HepG2 (cell line): ENCODE data around the gene KMT2A. TPM values are rescaled to one million over a fixed set of nuclear protein-coding genes. Genes with fewer than 3 reads are reported as not detected.
"Not testable (repeated sequence)": the region's sequence is repeated elsewhere in the genome, so short reads cannot be mapped to it uniquely, and the experiment has no call there.

Source experiments
- ATAC-seq: fragments of 200-7000 bp; cut with Tn5 transposase; 3 replicates; pipeline ENCODE4 v1.9.1; 2020; ENCODE audit warnings: mild to moderate bottlenecking, moderate library complexity
- BruUV-seq: library from RNA; stranded (reverse); fragments of 400-500 nt; replicated peaks from 2 replicates; lab custom pipeline; 2021; lab: Mats Ljungman, UMichigan
- CTCF ChIA-PET: fragments of 300-600 bp; formaldehyde crosslinking; extraction: SDS; loops from one replicate; lab custom pipeline; 2021; ENCODE audit warnings: low total read pairs, inconsistent platforms, low intra/inter-chr PET ratio; lab: Yijun Ruan, JAX
- POLR2A ChIA-PET: fragments of 350-600 bp; sonication (Branson Sonifier 250); formaldehyde crosslinking; loops from one replicate; lab custom pipeline; 2020; ENCODE audit warnings: antibody characterized with exemption, inconsistent platforms; lab: Yijun Ruan, JAX
- DNase-seq: peaks from one replicate; pipeline ENCODE4 v3.0.0-alpha.2; 2015; ENCODE audit warnings: low spot score
- FAIRE-seq: peaks from 3 replicates; lab custom pipeline; 2011; peaks lifted over from hg19 to GRCh38; lab: Jason Lieb, UNC
- H2AFZ ChIP-seq: one replicate; pipeline ENCODE4 v1.6.1; 2011; ENCODE audit warnings: low read length, inconsistent platforms
- H3K27ac ChIP-seq: fragments of 300-600 bp; 3 replicates; pipeline ENCODE4 v1.8.0; 2011; ENCODE audit warnings: mixed run types, mild to moderate bottlenecking, mixed read lengths, low read length, inconsistent platforms; ENCODE audit not compliant: insufficient read depth; ENCODE audit errors: extremely low read length
- H3K27me3 ChIP-seq, 2 experiments: fragments of 200-600 bp in 1 of 2; 2 replicates in 1 of 2; 3 replicates in 1 of 2; pipeline versions ENCODE4 v1.6.0 to v1.8.0; 2011; ENCODE audit warnings: low read length in 2 of 2, mild to moderate bottlenecking in 2 of 2, moderate library complexity in 2 of 2, inconsistent platforms in 1 of 2; ENCODE audit not compliant: insufficient read depth in 2 of 2, control insufficient read depth in 1 of 2
- H3K36me3 ChIP-seq, 2 experiments: fragments of 200-600 bp in 1 of 2; replicated peaks in 1 of 2; 2 replicates in 1 of 2; 3 replicates in 1 of 2; pipeline versions ENCODE4 v1.5.1 to v1.8.0; 2011; ENCODE audit warnings: low read length in 2 of 2, inconsistent platforms in 1 of 2; ENCODE audit not compliant: insufficient read depth in 2 of 2, control insufficient read depth in 1 of 2
- H3K4me1 ChIP-seq: 2 replicates; pipeline ENCODE4 v1.5.1; 2012; ENCODE audit warnings: low read length, inconsistent platforms; ENCODE audit not compliant: insufficient read depth
- H3K4me2 ChIP-seq: 2 replicates; pipeline ENCODE4 v1.6.0; 2011; ENCODE audit warnings: low read depth, low read length, inconsistent platforms
- H3K4me3 ChIP-seq, 3 experiments: fragments of 200-600 bp in 1 of 3; sonication (generic), shearing (Covaris generic) in 1 of 3; replicated peaks in 1 of 3; 2 replicates each; pipeline ENCODE4 v1.5.1; 2011 to 2016; ENCODE audit warnings: low read length in 3 of 3, inconsistent platforms in 2 of 3, low read depth in 2 of 3, mild to moderate bottlenecking in 2 of 3, control low read depth in 1 of 3, mixed read lengths in 1 of 3; ENCODE audit not compliant: insufficient read depth in 1 of 3
- H3K79me2 ChIP-seq: one replicate; pipeline ENCODE4 v1.6.1; 2011; ENCODE audit warnings: low read length, inconsistent platforms; ENCODE audit not compliant: insufficient read depth
- H3K9ac ChIP-seq: 2 replicates; pipeline ENCODE4 v1.6.0; 2011; ENCODE audit warnings: mild to moderate bottlenecking, low read depth, low read length, inconsistent platforms; ENCODE audit not compliant: insufficient read depth
- H3K9me3 ChIP-seq: 2 replicates; pipeline ENCODE4 v1.5.1; 2012; ENCODE audit warnings: mild to moderate bottlenecking, low read length
- H4K20me1 ChIP-seq: 2 replicates; pipeline ENCODE4 v1.6.0; 2011; ENCODE audit warnings: inconsistent platforms, mild to moderate bottlenecking, low read length, moderate library complexity; ENCODE audit not compliant: insufficient read depth
- ATF4 ChIP-seq, 2 experiments: fragments of 450-650 bp in 1 of 2; sonication (generic) in 1 of 2; formaldehyde crosslinking; IDR thresholded peaks; 2 replicates each; pipeline versions ENCODE4 v1.5.0 to v1.8.0; 2020 to 2022; ENCODE audit warnings: mild to moderate bottlenecking in 1 of 2, missing genetic modification reagents in 1 of 2
- ZBTB38 ChIP-seq: sonication (generic); formaldehyde crosslinking; IDR thresholded peaks from 2 replicates; pipeline ENCODE4 v1.5.1; 2020; ENCODE audit warnings: mild to moderate bottlenecking, missing genetic modification reagents
- ZMYM3 ChIP-seq: sonication (generic); formaldehyde crosslinking; IDR thresholded peaks from 2 replicates; pipeline ENCODE4 v1.5.1; 2020; ENCODE audit warnings: mild to moderate bottlenecking, missing genetic modification reagents
- ZNF350 ChIP-seq: sonication (generic); formaldehyde crosslinking; IDR thresholded peaks from 2 replicates; pipeline ENCODE4 v1.4.0; 2020; ENCODE audit warnings: mild to moderate bottlenecking, low read depth, missing genetic modification reagents, borderline replicate concordance
- ZNF460 ChIP-seq: sonication (generic); formaldehyde crosslinking; IDR thresholded peaks from 2 replicates; pipeline ENCODE4 v1.5.1; 2020; ENCODE audit warnings: missing genetic modification reagents, mild to moderate bottlenecking, borderline replicate concordance
- ZNF770 ChIP-seq: sonication (generic); formaldehyde crosslinking; IDR thresholded peaks from 2 replicates; pipeline ENCODE4 v1.5.0; 2020; ENCODE audit warnings: mild to moderate bottlenecking, missing genetic modification reagents
- ZNF816 ChIP-seq: sonication (generic); formaldehyde crosslinking; IDR thresholded peaks from 2 replicates; pipeline ENCODE4 v1.8.0; 2022; ENCODE audit warnings: missing genetic modification reagents, mild to moderate bottlenecking, borderline replicate concordance
- WGBS: methylation state at CpG from one replicate; pipeline ENCODE4 v1.1.6; 2017; ENCODE audit warnings: low lambda C conversion rate; 5-methylcytosine and 5-hydroxymethylcytosine counted together
- in situ Hi-C: cut with HindIII; loops from 2 replicates; pipeline ENCODE4 v1.10.0; 2017; ENCODE audit warnings: low pct_unique_long_range_greater_than_20kb; ENCODE audit not compliant: extremely low pct_ligation_motif_present
- intact Hi-C: fragments of 100-400 bp; cut with micrococcal nuclease; formaldehyde crosslinking; loops from one replicate; pipeline ENCODE4 v1.10.0; 2022; ENCODE audit not compliant: unreplicated experiment
- polyA plus RNA-seq, 8 experiments: library from polyadenylated mRNA; depleted of rRNA in 3 of 8; stranded (reverse) in 7 of 8; unstranded in 1 of 8; fragments of >200 nt; fragmentation: Illumina TruSeq in 4 of 8; extraction: Trizol in 4 of 8; gene quantifications; 2 replicates each; pipeline versions ENCODE4 v1.2.1 to v1.2.3, GENCODE V29; 2011 to 2016; ENCODE audit warnings: low read depth in 4 of 8, missing spikeins in 1 of 8, mixed read lengths in 1 of 8; ENCODE audit not compliant: insufficient read depth in 1 of 8
- total RNA-seq, 5 experiments: library from RNA; depleted of rRNA; stranded (reverse); fragments of >200 nt; fragmentation: Illumina TruSeq; extraction: Trizol; gene quantifications; 2 replicates each; pipeline ENCODE4 v1.2.3, GENCODE V29; 2016; ENCODE audit warnings: low read depth in 1 of 5

Gene KMT2A
- total and polyA plus RNA-seq, 2 of the 13 experiments (the other 11 are each of a cell fraction or from before 2014, with no cell fraction given), result 12.4 to 20.0 TPM

GRCh38 chr11:118571701-118572060 lies 135.4 kb downstream of the KMT2A start:
- H3K4me1 ChIP-seq, result peaks cover 47% of the 10 kb centered on the region
- H4K20me1 ChIP-seq, result peaks cover 33% of the 10 kb centered on the region
- intact Hi-C loops, result loop anchor here (5.0 kb wide), 1 partner anchor 36 kb away; the partner anchor contains the start of gene PHLDB1
- CTCF ChIA-PET, H3K27me3 ChIP-seq, H3K36me3 ChIP-seq, DNase-seq, ATAC-seq, FAIRE-seq, H2AFZ ChIP-seq, H3K9me3 ChIP-seq, in situ Hi-C loops: not testable (repeated sequence)
- peaks cover 45% of the 10 kb centered on the region for H3K79me2 ChIP-seq
- 0 out of 2 replicates have a peak, but pooled peaks have one; percentile 1 for TF ChIP-seq ZNF350 (CRISPR knock-in tag)
- TF ChIP-seq ZNF816 (CRISPR knock-in tag), result 0 out of 2 replicates have a peak, but pooled peaks have one; percentile 65
- peak; percentile 62; the same call in 1 of the 2 replicates for TF ChIP-seq ZBTB38
- peak; percentile 96 for TF ChIP-seq ZNF770 (CRISPR knock-in tag)
- TF ChIP-seq ZMYM3 (CRISPR knock-in tag), result peak; percentile 81
- peak; percentile 41; the same call in 1 of the 2 replicates for TF ChIP-seq ZNF460 (CRISPR knock-in tag)
- 0 out of 4 replicates have a peak, but pooled peaks of 1 of the 2 experiments have one; percentile 5 for TF ChIP-seq ATF4 (CRISPR knock-in tag; IDR thresholded peaks at IDR 0.05)
- H3K27ac ChIP-seq, result peak overlapping the region; percentile 95
- 31% methylated on average over 15 of the region's 15 CpGs for WGBS
- BruUV-seq, result TSS peak; percentile 85
- POLR2A ChIA-PET, result interaction anchor here (0.7 to 2.7 kb wide), 6 partner anchors 28 to 50 kb away, joined by 3 to 17 read pairs (median 6); partner anchors contain the start of gene TMEM25
- H3K4me3 ChIP-seq, result peak overlapping the region; percentile 68 to 97 (median 94)
- peak overlapping the region; percentile 67 for H3K4me2 ChIP-seq
- peak overlapping the region; percentile 100; the same call in 1 of the 2 replicates for H3K9ac ChIP-seq
